Natural killer cell (primary cell): ENCODE measurements around the gene TAS2R60. TPM values are rescaled to one million over a fixed set of nuclear protein-coding genes. Genes with fewer than 3 reads are reported as not detected.

Experiments
- ATAC-seq, 3 donors: fragments of 150-1000 bp in 2 of 3; fragments of 200-7000 bp in 1 of 3; cut with Tn5 transposase; 1 replicate in 1 of 3; 2 replicates in 2 of 3; pipeline ENCODE4 v1.10.0; 2021; ENCODE audit warnings: mild to moderate bottlenecking in 2 of 3, moderate library complexity in 2 of 3
- DNase-seq, 2 donors: peaks; one replicate each; pipeline versions ENCODE4 v3.0.0 to v3.0.0-alpha.2; 2013 to 2021; ENCODE audit warnings: mixed read lengths in 1 of 2
- H3K27ac ChIP-seq: one replicate; pipeline ENCODE4 v1.5.1; 2013; ENCODE audit warnings: mild to moderate bottlenecking, low read length
- H3K27me3 ChIP-seq: one replicate; pipeline ENCODE4 v1.6.1; 2013; ENCODE audit warnings: low read length; ENCODE audit not compliant: control insufficient read depth, insufficient read depth
- H3K36me3 ChIP-seq: one replicate; pipeline ENCODE4 v1.6.1; 2013; ENCODE audit warnings: low read length; ENCODE audit not compliant: control insufficient read depth, insufficient read depth
- H3K4me1 ChIP-seq: one replicate; pipeline ENCODE4 v1.6.1; 2013; ENCODE audit warnings: low read length; ENCODE audit not compliant: control insufficient read depth, insufficient read depth
- H3K4me3 ChIP-seq: one replicate; pipeline ENCODE4 v1.5.1; 2013; ENCODE audit warnings: low read length
- H3K9me3 ChIP-seq: one replicate; pipeline ENCODE4 v1.6.1; 2013; ENCODE audit warnings: low read length; ENCODE audit not compliant: control insufficient read depth, insufficient read depth
- H3K27ac Mint-ChIP-seq, 2 donors: one replicate each; pipeline ENCODE4 v1.8.0; 2022; ENCODE audit warnings: mild to moderate bottlenecking in 2 of 2, mixed read lengths in 2 of 2, moderate library complexity in 1 of 2
- H3K27me3 Mint-ChIP-seq, 2 donors: one replicate each; pipeline ENCODE4 v1.8.0; 2022; ENCODE audit warnings: low read depth in 2 of 2, mixed read lengths in 2 of 2
- H3K36me3 Mint-ChIP-seq: one replicate; pipeline ENCODE4 v1.8.0; 2022; ENCODE audit warnings: mixed read lengths
- H3K4me1 Mint-ChIP-seq, 2 donors: one replicate each; pipeline ENCODE4 v1.8.0; 2022; ENCODE audit warnings: mixed read lengths in 2 of 2
- H3K4me3 Mint-ChIP-seq: one replicate; pipeline ENCODE4 v1.8.0; 2022; ENCODE audit warnings: mild to moderate bottlenecking, moderate library complexity, mixed read lengths
- H3K9me3 Mint-ChIP-seq, 2 donors: one replicate each; pipeline ENCODE4 v1.8.0; 2022; ENCODE audit warnings: mixed read lengths in 2 of 2
- WGBS: methylation state at CpG from one replicate; pipeline ENCODE4 v1.1.7; 2013; ENCODE audit warnings: missing lambda C conversion rate; ENCODE audit not compliant: insufficient coverage; 5-methylcytosine and 5-hydroxymethylcytosine counted together
- intact Hi-C: fragments of 100-400 bp; cut with micrococcal nuclease; formaldehyde crosslinking; loops from one replicate; pipeline ENCODE4 v1.14.2; 2022
- total RNA-seq, 4 donors: library from RNA; stranded (reverse); fragments of 120-200 nt in 1 of 4; gene quantifications; one replicate each; pipeline versions ENCODE4 v1.2.3 to v1.2.4, GENCODE V29; 2013 to 2022
- TF ChIP-seq, protein P1 (sequence below): fragments of 200-600 bp; IDR thresholded peaks from one replicate; pipeline ENCODE4 v1.8.0; 2022; ENCODE audit warnings: antibody characterized with exemption

Gene TAS2R60
- total RNA-seq, 3 donors from 2014 or later (not counting 1 experiment from before 2014, with no cell fraction given) = 0.40 TPM; not detected in 2

DNA sequence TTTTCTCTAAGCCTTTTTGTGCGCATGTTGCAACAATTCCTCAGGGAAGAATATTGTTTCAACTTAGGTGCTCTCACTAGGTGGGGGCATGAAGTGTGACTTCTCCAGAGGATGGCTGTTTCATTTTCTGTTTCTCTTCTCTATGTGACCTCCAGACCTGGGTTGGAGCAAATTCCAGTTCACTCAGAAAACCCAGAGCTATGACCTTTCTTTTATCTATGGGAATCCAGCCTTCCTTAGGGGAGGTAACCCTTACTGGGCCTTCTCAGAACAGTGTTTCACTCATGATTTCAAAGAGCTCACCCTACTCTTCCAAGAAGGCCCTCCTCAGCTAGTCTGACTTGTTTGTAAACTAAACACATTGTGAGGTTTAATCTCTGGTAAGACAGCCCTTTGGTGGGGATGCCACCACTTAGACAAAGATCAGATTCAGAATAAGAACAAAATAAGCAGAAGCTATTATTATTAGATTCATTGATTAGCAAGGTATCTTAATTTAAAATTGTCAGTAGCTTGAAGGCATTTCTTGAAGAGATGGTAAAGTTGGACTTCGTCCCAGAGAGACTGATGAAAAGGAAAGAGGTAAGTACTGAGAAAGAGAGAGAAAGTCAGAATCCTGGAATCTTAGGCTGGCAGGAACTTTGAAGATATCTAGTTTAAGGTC lies 16.6 kb upstream of the TAS2R60 start:
- H3K4me3 Mint-ChIP-seq = no peak overlapping the region
- no peaks in the 10 kb centered on the region for H3K36me3 Mint-ChIP-seq
- Histone ChIP-seq H3K36me3 (no peaks in the 10 kb centered on the region), H3K4me1 (no peaks in the 10 kb centered on the region), H3K4me3 (no peak overlapping the region), H3K9me3 (no peaks in the 10 kb centered on the region), H3K27me3 (no peaks in the 10 kb centered on the region), H3K27ac (no peak overlapping the region)
- ATAC-seq (no peak), DNase-seq (no peak)
- no peaks in the 10 kb centered on the region for H3K4me1 Mint-ChIP-seq
- no peaks in the 10 kb centered on the region for H3K9me3 Mint-ChIP-seq
- TF ChIP-seq, protein P1, sequence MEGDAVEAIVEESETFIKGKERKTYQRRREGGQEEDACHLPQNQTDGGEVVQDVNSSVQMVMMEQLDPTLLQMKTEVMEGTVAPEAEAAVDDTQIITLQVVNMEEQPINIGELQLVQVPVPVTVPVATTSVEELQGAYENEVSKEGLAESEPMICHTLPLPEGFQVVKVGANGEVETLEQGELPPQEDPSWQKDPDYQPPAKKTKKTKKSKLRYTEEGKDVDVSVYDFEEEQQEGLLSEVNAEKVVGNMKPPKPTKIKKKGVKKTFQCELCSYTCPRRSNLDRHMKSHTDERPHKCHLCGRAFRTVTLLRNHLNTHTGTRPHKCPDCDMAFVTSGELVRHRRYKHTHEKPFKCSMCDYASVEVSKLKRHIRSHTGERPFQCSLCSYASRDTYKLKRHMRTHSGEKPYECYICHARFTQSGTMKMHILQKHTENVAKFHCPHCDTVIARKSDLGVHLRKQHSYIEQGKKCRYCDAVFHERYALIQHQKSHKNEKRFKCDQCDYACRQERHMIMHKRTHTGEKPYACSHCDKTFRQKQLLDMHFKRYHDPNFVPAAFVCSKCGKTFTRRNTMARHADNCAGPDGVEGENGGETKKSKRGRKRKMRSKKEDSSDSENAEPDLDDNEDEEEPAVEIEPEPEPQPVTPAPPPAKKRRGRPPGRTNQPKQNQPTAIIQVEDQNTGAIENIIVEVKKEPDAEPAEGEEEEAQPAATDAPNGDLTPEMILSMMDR = no peak
- peaks cover 0 to 8% of the 10 kb centered on the region in 2 donors for H3K27me3 Mint-ChIP-seq
- 89% methylated on average over 1 of the region's 2 CpGs for WGBS
- intact Hi-C loops = no loop called here
- no peak overlapping the region for H3K27ac Mint-ChIP-seq

DNA sequence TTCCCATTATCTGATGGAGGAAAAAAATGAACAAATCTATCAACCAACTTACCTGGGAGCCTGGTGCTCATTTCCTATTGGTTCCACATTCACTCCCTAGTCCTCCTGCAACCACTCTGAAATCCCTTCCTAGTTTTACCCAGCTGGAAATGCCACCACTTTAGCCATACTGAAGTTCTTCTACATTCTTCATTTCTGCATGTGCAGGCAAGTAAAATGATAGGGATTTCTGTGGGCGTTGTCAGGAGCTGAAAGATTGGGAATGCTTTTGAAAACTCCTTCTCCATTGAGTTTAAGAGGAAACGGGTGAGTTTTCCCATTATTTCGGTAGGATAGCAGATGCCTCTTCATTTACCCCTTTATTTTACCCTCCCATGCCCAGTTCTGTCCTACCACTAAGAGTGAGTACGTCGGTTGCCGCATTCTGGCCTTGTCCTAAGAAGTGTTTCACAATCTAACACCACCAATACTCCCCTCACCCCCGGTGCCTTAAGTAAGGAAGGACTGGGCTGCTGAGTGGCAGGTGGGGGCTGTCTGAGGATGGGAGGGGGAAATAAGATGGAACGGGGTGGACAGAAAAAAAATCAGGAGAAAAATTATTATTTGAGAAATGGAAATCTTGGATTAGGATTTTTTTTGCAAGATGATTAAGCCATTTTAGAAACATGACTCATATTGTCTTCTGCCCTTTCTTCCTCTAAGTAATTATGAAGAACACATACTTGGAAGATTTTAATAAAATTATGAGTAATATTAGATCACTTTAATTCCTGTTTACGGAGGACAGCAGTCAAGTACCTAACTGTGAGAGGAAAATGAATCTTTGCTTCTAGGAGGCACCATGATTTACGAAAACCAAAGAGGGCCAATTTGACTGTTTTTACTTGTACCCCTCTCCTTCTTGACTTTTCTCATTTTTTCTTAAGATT lies 13.2 kb upstream of the TAS2R60 start:
- intact Hi-C loops = no loop called here
- DNase-seq = no peak
- H3K36me3 Mint-ChIP-seq = no peaks in the 10 kb centered on the region
- H3K4me3 Mint-ChIP-seq = no peak overlapping the region
- H3K4me1 Mint-ChIP-seq = no peaks in the 10 kb centered on the region
- Histone ChIP-seq H3K27me3 (no peaks in the 10 kb centered on the region), H3K4me3 (no peak overlapping the region), H3K36me3 (no peaks in the 10 kb centered on the region), H3K27ac (no peak overlapping the region), H3K4me1 (no peaks in the 10 kb centered on the region), H3K9me3 (no peaks in the 10 kb centered on the region)
- H3K27ac Mint-ChIP-seq = no peak overlapping the region
- no peak for ATAC-seq
- TF ChIP-seq, protein P1 = no peak
- 89% methylated on average over 9 of the region's 10 CpGs for WGBS
- H3K27me3 Mint-ChIP-seq = peaks cover 7 to 8% of the 10 kb centered on the region in 2 donors
- H3K9me3 Mint-ChIP-seq = no peaks in the 10 kb centered on the region

DNA sequence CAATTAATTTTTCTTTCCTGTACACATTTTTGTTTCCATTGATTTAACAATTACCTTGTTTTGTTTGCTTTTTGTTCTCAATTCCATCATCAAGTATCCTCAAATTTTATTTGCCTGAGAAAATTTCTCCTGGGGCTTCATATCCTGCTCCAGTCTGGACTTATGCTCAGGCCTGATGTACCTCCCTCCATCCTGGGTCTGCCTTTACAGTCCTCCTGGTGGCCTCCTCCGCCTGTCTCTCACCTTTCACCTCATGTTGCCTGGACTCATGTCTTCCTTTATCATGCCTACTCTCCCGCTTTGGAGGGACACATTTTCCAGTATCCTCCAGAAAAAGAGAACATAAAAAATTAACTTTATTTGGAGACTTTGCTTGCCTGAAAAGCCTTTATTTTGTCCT lies 12.1 kb upstream of the TAS2R60 start:
- H3K4me1 Mint-ChIP-seq = no peaks in the 10 kb centered on the region
- no peak overlapping the region for H3K4me3 Mint-ChIP-seq
- ATAC-seq (no peak), DNase-seq (no peak)
- H3K27me3 Mint-ChIP-seq = peaks cover 7 to 12% of the 10 kb centered on the region in 2 donors
- TF ChIP-seq, protein P1 = no peak
- H3K36me3 ChIP-seq = no peaks in the 10 kb centered on the region
- intact Hi-C loops = no loop called here
- H3K27ac Mint-ChIP-seq = no peak overlapping the region
- no peaks in the 10 kb centered on the region for H3K4me1 ChIP-seq
- H3K4me3 ChIP-seq = no peak overlapping the region
- H3K9me3 Mint-ChIP-seq = no peaks in the 10 kb centered on the region
- WGBS = 89% methylated on average over 2 of the region's 2 CpGs
- no peaks in the 10 kb centered on the region for H3K9me3 ChIP-seq
- H3K27me3 ChIP-seq = no peaks in the 10 kb centered on the region
- no peak overlapping the region for H3K27ac ChIP-seq
- no peaks in the 10 kb centered on the region for H3K36me3 Mint-ChIP-seq
